Hematopoietic multipotent progenitor cell treated with erythropoietin and hydrocortisone succinate and interleukin-3 and kit ligand, for 8 days (in vitro differentiated cells): ENCODE results near the gene MMGT1.
A peak's percentile ranks its signal among the peaks of the same experiment; 100 is the strongest.

Experiments
- DNase-seq: peaks from one replicate; pipeline ENCODE4 v3.0.0-alpha.2; 2015

MMGT1 gene

DNA sequence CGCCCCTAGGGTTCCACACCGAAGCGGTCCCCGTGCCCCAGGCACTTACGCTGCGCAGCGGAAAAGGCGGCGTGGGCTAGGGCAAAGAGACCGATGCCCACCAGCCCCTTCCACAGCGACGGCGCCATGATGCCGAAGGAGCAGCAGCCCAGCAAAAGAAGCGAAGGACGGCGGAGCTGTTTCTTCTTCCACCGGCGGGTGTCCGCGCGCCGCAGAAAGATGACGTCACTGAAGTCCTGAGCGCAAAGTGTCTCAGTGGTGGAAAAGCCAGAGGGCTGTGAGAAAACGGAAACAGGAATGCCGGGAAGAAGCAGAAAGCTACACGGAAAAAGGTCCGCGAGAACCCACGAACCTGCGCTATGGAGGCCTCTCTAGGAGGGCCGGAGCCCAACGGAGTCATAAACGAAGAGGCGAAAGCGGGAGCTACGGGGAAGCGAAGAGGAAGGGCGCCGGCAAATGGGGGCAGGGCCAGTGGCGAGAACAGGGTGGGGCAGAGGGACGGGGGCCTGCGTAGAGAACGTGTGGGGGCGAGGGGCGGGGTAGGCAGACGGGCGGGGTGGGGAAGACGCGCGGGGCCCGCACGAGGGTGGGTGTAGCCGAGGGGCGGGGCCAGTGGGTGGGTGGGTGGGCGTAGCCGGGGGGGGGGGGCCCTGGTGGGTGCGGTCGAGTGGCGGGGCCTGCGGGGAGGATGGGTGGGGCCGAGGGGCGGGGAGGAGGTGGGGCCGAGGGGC lies at the start of gene MMGT1:
TSS of gene MMGT1 (minus strand) at position 441 of the 731 bp plus-strand sequence. CDS start at position 128, 313 bp downstream.
- peak; percentile 85 for DNase-seq

- DNase-seq = no peak
Observed at GRCh38 chrX:136021903-136022302, 48.1 kb upstream of the MMGT1 start.

DNA sequence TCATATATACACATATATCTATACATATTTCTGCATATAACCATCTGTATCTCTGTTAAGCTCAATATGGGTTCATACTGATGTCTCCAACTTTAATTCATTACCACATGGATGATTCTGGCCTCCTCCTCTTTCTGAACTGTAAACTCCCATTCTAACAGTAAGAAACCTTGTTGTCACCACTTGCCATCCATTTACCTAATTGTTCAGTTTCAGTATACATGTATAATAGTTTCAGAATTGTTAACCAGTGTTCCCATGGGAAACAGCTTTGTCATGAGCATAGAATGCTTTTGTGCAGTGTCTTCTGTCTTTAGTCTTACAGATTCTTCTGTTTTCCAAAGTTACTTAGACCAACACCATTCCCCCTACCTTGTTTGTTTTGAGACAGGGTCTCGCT lies 47.4 kb upstream of the MMGT1 start:
- DNase-seq = no peak

DNA sequence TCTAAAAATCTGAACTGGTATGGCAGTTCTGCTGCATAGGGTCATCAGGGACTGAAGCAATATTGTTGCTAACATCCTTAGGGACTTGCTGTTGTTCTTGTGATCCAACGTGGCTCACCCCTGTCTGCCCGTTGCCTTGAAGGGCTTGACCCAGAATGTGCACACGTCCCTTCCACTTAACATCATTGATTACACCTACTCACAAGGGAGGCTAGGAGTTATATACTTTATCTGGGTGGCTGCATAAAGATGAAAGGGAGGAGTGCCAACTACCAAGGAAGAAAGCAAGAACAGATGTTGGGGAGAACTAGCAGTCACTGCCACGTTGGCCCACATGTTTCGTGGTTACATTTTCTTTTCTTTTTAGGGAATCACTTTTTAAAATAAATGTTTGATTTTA lies 45.4 kb upstream of the MMGT1 start:
- DNase-seq = peak; percentile 81

DNA sequence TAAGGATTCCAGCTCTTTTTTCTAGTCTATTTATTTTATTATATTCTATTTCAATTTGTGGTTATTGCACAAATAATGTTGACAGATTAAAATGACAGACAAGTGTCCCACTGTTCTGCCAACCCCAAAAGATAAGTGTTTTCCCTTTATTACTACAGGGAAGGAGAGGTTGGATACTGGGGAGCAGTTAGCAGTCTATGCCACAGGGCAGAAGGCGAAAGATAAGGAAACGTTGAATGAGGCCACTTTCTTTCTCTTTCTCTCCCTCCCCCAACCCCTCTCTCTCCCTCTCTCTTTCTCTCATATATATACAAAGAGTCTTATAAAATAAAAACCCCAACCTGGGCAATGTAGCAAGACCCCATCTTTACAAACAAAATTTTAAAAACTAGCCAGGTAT lies 43.1 kb upstream of the MMGT1 start:
- DNase-seq = peak; percentile 74

DNA sequence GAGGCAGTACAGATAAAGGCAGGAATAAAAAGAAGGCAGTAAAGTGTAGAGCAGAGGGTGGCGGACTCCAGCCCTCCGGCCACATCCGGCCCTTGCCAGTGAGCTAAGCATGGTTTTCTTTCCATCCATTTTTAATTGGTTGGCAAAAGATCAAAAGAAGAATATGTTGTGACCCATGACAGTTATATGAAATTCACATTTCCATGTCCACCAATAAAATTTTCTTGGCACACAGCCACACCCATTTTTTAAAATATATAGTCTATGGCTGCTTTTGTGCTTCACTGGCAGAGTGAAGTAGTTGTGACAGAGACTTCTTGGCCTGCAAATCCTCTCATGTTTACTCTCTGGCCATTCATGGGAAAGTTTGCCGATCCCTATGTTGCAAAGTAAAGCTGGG lies 41.2 kb upstream of the MMGT1 start:
- peak; percentile 2 for DNase-seq

- DNase-seq = no peak
Observed at GRCh38 chrX:135988245-135988644, 14.5 kb upstream of the MMGT1 start.

GRCh38 chrX:135985973-135986310 lies 12.2 kb upstream of the MMGT1 start:
- DNase-seq = no peak

DNA sequence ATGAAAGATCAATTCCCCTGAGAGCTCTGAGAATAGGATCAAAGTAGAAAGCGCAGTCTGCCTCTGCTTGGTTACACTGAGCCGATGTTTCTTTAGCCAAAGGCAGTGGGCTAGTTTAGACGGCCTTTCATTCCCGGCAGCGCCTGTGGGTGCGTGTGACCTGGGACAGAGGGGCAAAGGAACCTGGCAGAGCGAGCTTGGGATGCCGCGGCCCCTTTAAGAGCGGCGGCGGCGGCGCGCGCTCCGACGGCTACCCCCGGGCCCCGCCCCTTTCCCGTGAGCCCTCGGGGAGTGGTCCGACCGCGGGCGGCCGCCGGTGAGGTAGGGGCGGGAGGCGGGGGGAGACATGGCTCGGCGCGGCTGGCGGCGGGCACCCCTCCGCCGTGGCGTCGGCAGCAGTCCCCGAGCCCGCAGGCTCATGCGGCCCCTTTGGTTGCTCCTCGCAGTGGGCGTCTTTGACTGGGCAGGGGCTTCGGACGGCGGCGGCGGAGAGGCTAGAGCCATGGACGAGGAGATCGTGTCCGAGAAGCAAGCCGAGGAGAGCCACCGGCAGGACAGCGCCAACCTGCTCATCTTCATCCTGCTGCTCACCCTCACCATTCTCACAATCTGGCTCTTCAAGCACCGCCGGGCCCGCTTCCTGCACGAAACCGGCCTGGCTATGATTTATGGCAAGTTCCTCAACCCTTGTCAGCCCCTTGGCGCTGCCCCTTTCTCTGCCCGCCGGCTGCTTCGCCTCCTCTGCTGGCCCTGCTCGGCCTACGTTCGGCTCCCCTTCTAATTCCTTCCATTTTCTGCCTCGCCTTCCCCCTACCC lies 11.6 kb upstream of the MMGT1 start, which contains the start of gene SLC9A6:
TSS of gene SLC9A6 (plus strand) at position 279 of the 816 bp plus-strand sequence. CDS start at position 503, 224 bp downstream.
- peak; percentile 59 for DNase-seq

GRCh38 chrX:135984791-135985156 lies 11.0 kb upstream of the MMGT1 start:
- DNase-seq = peak; percentile 1

GRCh38 chrX:135984256-135984655 lies 10.5 kb upstream of the MMGT1 start:
- DNase-seq = no peak

DNA sequence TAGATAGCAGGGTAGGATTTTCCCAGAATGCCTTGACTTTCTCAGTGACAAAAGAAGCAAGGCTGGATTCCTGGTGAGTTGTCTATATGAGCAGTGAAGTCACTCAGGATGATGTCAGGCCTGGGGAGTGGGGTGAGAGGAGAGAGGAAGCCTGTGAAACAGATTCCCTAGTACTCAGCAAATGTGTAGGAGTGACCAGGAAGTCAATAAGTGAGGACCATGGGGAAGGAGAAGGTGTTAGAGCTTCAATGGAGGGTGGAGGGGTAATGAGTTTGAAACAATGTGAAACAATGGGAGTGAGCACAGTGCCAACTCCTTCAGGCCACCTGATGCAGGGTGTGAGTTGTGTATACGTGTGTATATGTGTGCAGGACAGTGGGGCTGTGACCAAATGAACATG lies 9.1 kb upstream of the MMGT1 start:
- DNase-seq = no peak

DNA sequence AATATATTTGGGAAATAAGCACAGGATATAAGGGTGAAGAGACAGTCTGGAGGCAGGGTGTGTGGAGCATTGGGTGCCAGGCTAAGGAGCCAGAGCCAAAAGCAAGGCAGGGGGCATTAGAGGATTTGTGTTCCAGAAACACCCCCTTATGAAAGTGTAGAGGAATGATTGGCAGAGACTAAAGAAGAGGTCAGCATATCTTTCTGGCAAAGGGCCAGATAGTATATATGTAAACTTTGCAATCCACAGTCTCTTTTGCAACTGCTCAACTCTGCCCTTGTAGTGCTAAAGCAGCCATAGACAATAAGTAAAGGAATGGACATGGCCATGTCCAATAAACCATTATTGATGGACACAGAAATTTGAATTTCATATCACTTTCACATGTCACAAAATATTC lies 7.9 kb upstream of the MMGT1 start:
- peak; percentile 20 for DNase-seq

GRCh38 chrX:135981010-135981409 lies 7.2 kb upstream of the MMGT1 start:
- DNase-seq = no peak

DNA sequence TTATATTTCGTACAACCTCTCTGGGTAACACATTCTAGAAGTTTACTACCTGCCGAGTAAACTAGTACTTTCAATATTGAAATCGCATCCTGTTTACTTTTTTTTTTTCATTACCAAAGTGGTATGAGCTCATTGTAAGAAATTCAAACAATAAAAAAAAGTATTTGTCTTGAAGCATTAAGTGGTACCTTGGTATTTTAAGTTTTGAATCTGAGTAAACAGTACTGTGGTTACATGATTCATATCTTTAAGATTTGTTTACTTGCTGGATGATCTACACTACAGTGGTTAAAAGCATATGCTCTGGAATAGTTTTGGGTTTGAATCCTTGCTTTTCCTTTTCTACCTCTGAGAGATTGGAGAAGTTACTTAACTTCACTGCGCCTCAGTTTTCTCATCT lies 3.8 kb upstream of the MMGT1 start:
- DNase-seq = no peak

DNA sequence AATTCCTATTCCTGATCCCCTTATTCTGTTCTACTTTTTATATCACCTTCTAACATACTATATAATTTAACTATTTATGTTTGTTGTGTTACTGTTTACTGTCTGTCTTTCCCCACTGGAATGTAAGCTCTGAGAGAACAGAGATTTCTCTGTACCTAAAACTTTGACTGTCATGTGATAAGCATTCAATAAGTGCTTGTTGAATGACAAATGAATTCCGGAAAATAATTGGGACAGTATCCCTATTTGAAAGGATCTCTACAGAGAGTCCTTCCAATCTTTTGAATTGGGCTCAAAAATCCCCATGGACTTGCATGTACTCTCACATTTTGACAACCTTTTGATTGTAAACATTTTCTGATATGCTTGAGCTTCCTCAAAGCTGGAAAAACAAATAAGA lies 1.6 kb upstream of the MMGT1 start:
- no peak for DNase-seq

DNA sequence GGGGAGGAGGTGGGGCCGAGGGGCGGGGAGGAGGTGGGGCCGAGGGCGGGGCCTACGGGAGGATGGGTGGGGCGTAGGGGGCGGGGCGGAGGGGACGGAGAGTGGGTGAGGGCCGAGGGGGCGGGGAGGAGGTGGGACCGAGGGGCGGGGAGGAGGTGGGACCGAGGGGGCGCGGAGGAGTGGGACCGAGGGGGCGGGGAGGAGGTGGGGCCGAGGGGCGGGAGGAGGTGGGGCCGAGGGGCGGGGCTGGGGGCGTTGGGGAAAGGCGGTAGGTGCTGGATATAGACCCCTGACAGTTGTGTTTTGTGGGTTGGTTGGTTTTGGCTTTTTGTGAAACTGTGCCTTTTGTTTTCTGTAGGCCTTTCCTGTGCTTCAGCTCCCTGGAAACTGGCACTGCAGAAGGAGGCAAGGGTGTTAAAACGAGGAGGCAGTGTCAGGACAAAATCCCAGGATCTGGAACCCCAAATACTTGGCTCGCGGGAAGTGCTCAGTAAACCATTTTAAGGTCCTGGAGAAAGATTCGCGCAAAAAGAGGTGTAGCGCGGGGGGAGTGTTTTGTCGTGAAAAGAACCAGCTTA lies 580 bp upstream of the MMGT1 start:
- peak; percentile 23 for DNase-seq

DNA sequence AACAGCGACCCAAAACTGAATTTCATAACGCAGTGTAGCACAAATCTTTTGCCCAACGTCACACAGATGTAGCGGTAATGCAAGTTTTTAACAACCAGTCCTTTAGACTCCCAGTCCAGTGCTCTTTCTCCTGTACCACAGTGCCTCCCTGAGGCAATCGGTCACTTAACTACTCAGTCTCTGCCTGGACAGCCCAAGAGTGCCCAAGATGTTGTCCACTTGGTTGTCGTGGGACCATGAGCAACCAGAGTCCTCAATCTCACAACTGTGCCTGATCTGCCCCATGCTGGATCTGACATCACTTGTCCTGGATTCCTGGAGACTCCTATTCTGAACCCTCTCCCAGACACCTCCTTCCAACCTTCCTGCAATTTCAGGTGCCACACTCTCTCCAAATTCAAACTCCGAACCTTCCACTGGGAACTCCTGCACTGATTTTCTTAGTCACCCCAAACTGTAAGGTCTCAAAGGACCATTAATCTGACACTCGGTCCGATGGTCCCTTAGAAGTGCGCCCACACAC lies 702 bp downstream of the MMGT1 start:
- DNase-seq = peak; percentile 44

- no peak for DNase-seq
Observed at GRCh38 chrX:135951291-135951690, 22.5 kb downstream of the MMGT1 start.

GRCh38 chrX:135944486-135944885 lies 29.3 kb downstream of the MMGT1 start:
- no peak for DNase-seq

GRCh38 chrX:135931644-135932487 lies 41.9 kb downstream of the MMGT1 start:
- peak; percentile 41 for DNase-seq

- no peak for DNase-seq
Observed at GRCh38 chrX:135927897-135928296, 45.9 kb downstream of the MMGT1 start.

DNA sequence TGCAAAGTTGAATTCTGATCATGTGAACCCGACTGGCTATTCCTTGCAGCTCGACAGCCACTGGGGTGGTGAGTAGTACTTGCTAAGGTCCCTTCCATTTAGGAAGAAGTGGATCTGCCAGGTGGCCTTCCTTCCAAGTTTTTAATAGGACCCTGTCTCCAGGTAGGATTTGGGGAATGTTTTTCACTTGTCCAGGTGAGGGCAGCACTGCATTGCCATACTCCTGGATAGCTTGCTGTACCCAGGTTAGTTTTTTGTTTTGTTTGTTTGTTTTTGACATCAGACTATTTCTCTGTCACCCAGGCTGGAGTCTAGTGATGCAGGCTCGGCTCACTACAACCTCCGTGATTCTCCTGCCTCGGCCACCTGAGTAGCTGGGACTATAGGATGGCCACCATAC lies 50.4 kb downstream of the MMGT1 start:
- DNase-seq = no peak
